Measurements from ENCODE around the gene CAPRIN1.

The CAPRIN1 gene

DNA sequence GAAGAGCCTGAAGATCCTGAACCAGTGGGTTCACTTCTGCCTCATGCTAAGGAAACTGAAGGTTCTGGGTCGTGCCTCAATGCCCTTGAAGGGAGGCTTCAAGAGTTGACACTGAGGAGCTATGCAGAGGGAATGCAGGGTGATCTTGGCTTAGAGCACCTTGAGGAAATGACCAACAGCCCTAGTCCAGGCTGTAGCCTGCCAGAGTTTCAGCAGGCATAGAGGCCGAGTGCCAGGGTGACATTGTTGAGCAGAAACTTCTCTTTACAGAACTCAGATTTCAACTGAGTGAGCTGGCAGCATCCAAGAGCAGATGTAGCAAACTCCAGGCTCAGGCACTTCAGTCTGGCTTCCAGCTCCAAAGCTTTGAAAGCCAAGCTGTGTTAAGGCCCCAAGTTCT is 23.1 kb upstream of the CAPRIN1 start:
- no CpG with 5 or more reads among the region's 2 CpGs for WGBS (ENCODE audit: insufficient coverage, insufficient read length)
- Histone ChIP-seq H3K27ac (ENCODE audit: low read length) (no peak overlapping the region), H3K36me3 (ENCODE audit: control insufficient read depth, insufficient read depth, low read length) (no peaks in the 10 kb centered on the region), H3K4me1 (ENCODE audit: control insufficient read depth, insufficient read depth, low read length) (no peaks in the 10 kb centered on the region), H3K27me3 (ENCODE audit: control insufficient read depth, insufficient read depth, low read length) (no peaks in the 10 kb centered on the region), H3K9me3 (ENCODE audit: control insufficient read depth, insufficient read depth, low read length) (no peaks in the 10 kb centered on the region), H3K4me3 (ENCODE audit: low read length) (no peak overlapping the region)
- no peak for DNase-seq (ENCODE audit: low read depth, low spot score)

DNA sequence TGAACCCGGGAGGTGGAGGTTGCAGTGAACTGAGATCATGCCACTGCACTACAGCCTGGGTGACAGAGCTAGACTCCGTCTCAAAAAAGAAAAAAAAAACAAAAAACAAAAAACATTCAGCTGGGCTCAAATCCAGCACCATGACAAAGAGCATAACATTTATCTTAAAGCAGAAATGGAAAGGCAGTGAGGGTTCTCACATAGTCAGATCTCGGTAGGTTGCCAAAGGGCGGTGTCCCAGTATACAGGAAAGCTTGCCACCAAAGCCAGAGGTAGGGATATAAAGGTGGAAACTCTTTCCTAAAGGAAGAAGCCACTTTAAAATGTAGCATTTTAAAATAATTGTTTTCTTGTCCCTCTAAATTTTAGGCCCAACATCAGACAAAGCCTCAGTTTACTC is 22.4 kb upstream of the CAPRIN1 start:
- Histone ChIP-seq H3K4me1 (ENCODE audit: control insufficient read depth, insufficient read depth, low read length) (no peaks in the 10 kb centered on the region), H3K27ac (ENCODE audit: low read length) (no peak overlapping the region), H3K4me3 (ENCODE audit: low read length) (no peak overlapping the region), H3K9me3 (ENCODE audit: control insufficient read depth, insufficient read depth, low read length) (no peaks in the 10 kb centered on the region), H3K36me3 (ENCODE audit: control insufficient read depth, insufficient read depth, low read length) (no peaks in the 10 kb centered on the region), H3K27me3 (ENCODE audit: control insufficient read depth, insufficient read depth, low read length) (no peaks in the 10 kb centered on the region)
- no peak for DNase-seq (ENCODE audit: low read depth, low spot score)
- no CpG with 5 or more reads among the region's 4 CpGs for WGBS (ENCODE audit: insufficient coverage, insufficient read length)

DNA sequence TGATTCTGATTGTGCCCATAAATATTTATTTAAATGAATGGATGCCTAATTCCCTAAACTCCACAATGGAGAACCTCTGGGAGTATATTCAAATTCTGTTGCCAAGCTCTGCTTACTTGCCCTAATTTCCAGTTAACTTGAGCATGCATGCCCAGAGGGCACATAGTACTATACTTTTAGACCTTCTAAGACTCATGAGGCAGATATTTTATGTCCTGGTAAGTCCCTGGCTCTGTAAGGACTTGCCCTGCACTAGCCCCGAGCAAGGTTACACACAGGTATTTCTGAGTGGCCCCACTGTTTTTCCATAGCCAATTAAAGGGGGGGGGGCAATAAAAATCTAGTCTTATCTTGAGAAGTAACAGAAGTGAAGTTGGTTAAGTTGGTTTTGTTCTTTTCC is 21.1 kb upstream of the CAPRIN1 start:
- no peaks in the 10 kb centered on the region for H3K9me3 ChIP-seq (ENCODE audit: control insufficient read depth, insufficient read depth, low read length)
- H3K4me3 ChIP-seq (ENCODE audit: low read length) = no peak overlapping the region
- DNase-seq (ENCODE audit: low read depth, low spot score) = no peak
- WGBS (ENCODE audit: insufficient coverage, insufficient read length) = no CpG with 5 or more reads among the region's 1 CpG
- no peaks in the 10 kb centered on the region for H3K4me1 ChIP-seq (ENCODE audit: control insufficient read depth, insufficient read depth, low read length)
- H3K27ac ChIP-seq (ENCODE audit: low read length) = no peak overlapping the region
- H3K27me3 ChIP-seq (ENCODE audit: control insufficient read depth, insufficient read depth, low read length) = no peaks in the 10 kb centered on the region
- H3K36me3 ChIP-seq (ENCODE audit: control insufficient read depth, insufficient read depth, low read length) = no peaks in the 10 kb centered on the region

DNA sequence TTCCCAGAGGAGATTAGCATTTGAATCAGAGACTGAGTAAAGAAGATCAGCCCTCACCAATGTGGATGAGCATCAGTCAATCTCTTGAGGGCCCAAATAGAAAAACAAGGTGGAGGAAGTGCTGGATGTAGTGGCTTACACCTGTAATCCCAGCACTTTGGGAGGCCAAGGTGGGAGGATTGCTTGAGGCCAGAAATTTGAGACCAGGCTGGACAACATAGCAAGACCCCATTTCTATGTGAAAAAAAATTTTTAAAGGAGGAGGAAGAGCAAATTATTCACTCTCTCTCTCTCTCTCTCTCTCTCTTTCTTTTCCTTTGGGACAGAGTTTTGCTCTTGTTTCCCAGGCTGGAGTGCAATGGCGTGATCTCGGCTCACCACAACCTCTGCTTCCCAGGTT is 18.1 kb upstream of the CAPRIN1 start:
- no peak overlapping the region for H3K4me3 ChIP-seq (ENCODE audit: low read length)
- no peak for DNase-seq (ENCODE audit: low read depth, low spot score)
- H3K27me3 ChIP-seq (ENCODE audit: control insufficient read depth, insufficient read depth, low read length) = no peaks in the 10 kb centered on the region
- WGBS (ENCODE audit: insufficient coverage, insufficient read length) = no CpG with 5 or more reads among the region's 2 CpGs
- H3K36me3 ChIP-seq (ENCODE audit: control insufficient read depth, insufficient read depth, low read length) = no peaks in the 10 kb centered on the region
- no peaks in the 10 kb centered on the region for H3K4me1 ChIP-seq (ENCODE audit: control insufficient read depth, insufficient read depth, low read length)
- no peak overlapping the region for H3K27ac ChIP-seq (ENCODE audit: low read length)
- no peaks in the 10 kb centered on the region for H3K9me3 ChIP-seq (ENCODE audit: control insufficient read depth, insufficient read depth, low read length)

DNA sequence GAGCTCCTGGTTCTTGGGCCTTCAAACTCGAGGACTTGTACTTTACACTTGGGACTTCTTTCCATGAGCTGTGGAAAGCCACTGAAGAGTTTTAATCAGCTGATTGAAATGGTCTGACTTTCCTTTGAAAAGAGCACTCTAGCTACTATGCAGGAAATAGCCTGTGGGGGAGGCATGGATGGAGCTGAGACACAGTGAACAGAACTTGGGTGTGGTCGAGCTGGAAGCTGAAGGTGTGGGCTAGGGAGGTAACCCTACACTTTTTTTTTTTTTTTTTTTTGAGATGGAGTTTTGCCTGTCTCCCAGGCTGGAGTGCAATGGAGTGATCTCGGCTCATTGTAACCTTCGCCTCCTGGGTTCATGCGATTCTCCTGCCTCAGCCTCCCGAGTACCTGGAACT is 17.5 kb upstream of the CAPRIN1 start:
- no peak for DNase-seq (ENCODE audit: low read depth, low spot score)
- Histone ChIP-seq H3K36me3 (ENCODE audit: control insufficient read depth, insufficient read depth, low read length) (no peaks in the 10 kb centered on the region), H3K9me3 (ENCODE audit: control insufficient read depth, insufficient read depth, low read length) (no peaks in the 10 kb centered on the region), H3K4me1 (ENCODE audit: control insufficient read depth, insufficient read depth, low read length) (no peaks in the 10 kb centered on the region), H3K27me3 (ENCODE audit: control insufficient read depth, insufficient read depth, low read length) (no peaks in the 10 kb centered on the region), H3K4me3 (ENCODE audit: low read length) (no peak overlapping the region), H3K27ac (ENCODE audit: low read length) (no peak overlapping the region)
- no CpG with 5 or more reads among the region's 6 CpGs for WGBS (ENCODE audit: insufficient coverage, insufficient read length)

DNA sequence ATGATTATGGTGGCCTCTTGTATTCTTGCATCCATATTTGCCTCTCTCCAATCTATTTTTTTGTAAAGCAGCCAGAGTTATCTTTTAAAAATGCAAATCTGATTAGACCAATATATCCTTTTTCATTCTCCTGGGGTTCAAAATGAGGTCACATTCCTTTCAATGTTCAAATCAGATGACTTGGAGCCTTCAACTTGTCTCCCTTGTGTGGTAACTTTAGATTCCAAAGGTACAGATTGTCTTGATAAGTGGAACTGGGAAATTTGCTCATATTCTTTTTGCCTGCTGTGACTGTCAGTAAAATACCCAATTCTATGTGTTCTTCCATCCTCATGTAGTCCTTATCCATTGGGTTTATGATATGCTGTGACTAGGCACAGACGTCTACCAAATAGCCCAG is 15.1 kb upstream of the CAPRIN1 start:
- Histone ChIP-seq H3K4me1 (ENCODE audit: control insufficient read depth, insufficient read depth, low read length) (no peaks in the 10 kb centered on the region), H3K27ac (ENCODE audit: low read length) (no peak overlapping the region), H3K4me3 (ENCODE audit: low read length) (no peak overlapping the region), H3K36me3 (ENCODE audit: control insufficient read depth, insufficient read depth, low read length) (no peaks in the 10 kb centered on the region), H3K9me3 (ENCODE audit: control insufficient read depth, insufficient read depth, low read length) (no peaks in the 10 kb centered on the region), H3K27me3 (ENCODE audit: control insufficient read depth, insufficient read depth, low read length) (no peaks in the 10 kb centered on the region)
- WGBS (ENCODE audit: insufficient coverage, insufficient read length) = no CpG with 5 or more reads among the region's 1 CpG
- no peak for DNase-seq (ENCODE audit: low read depth, low spot score)

DNA sequence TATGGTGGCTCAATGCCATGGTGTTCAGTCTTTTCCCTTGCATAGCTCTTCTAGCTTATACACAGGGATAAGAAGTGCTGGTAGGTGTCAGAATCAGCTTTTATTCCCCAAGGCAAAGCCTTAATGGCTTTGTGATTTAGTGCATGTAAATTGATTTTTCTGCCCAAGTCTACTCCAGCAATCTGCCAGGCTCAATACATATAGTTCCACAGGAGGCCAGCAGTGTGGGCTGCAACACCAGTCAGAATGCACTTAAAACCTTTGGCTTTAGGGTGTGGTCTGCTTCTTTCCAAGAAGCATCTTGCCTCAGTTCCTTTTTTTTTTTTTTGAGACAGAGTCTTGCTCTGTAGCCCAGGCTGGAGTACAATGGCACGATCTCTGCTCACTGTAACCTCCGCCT is 14.5 kb upstream of the CAPRIN1 start:
- Histone ChIP-seq H3K27ac (ENCODE audit: low read length) (no peak overlapping the region), H3K9me3 (ENCODE audit: control insufficient read depth, insufficient read depth, low read length) (no peaks in the 10 kb centered on the region), H3K27me3 (ENCODE audit: control insufficient read depth, insufficient read depth, low read length) (no peaks in the 10 kb centered on the region), H3K4me3 (ENCODE audit: low read length) (no peak overlapping the region), H3K4me1 (ENCODE audit: control insufficient read depth, insufficient read depth, low read length) (no peaks in the 10 kb centered on the region), H3K36me3 (ENCODE audit: control insufficient read depth, insufficient read depth, low read length) (no peaks in the 10 kb centered on the region)
- WGBS (ENCODE audit: insufficient coverage, insufficient read length) = no CpG with 5 or more reads among the region's 2 CpGs
- DNase-seq (ENCODE audit: low read depth, low spot score) = no peak

DNA sequence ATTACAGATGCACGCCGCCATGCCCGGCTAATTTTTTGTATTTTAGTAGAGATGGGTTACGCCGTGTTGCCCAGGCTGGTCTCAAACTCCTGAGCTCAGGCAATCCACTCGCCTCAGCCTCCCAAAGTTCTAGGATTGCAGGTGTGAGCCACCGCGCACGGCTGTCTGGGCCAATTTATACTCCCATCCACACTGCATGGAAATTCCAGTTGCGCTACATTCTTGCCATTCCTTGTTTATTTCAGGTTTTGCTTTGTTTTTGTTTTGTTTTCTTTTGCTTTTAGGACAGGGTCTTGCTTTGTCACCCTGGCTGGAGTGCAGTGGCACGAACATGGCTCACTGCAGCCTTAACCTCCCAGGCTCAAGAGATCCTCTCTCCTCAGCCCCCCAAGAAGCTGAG is 11.0 kb upstream of the CAPRIN1 start:
- no CpG with 5 or more reads among the region's 11 CpGs for WGBS (ENCODE audit: insufficient coverage, insufficient read length)
- no peak overlapping the region for H3K4me3 ChIP-seq (ENCODE audit: low read length)
- H3K9me3 ChIP-seq (ENCODE audit: control insufficient read depth, insufficient read depth, low read length) = no peaks in the 10 kb centered on the region
- no peaks in the 10 kb centered on the region for H3K27me3 ChIP-seq (ENCODE audit: control insufficient read depth, insufficient read depth, low read length)
- H3K36me3 ChIP-seq (ENCODE audit: control insufficient read depth, insufficient read depth, low read length) = no peaks in the 10 kb centered on the region
- H3K27ac ChIP-seq (ENCODE audit: low read length) = no peak overlapping the region
- no peaks in the 10 kb centered on the region; the same call in 1 of the 2 replicates for H3K4me1 ChIP-seq (ENCODE audit: control insufficient read depth, insufficient read depth, low read length)
- DNase-seq (ENCODE audit: low read depth, low spot score) = no peak

DNA sequence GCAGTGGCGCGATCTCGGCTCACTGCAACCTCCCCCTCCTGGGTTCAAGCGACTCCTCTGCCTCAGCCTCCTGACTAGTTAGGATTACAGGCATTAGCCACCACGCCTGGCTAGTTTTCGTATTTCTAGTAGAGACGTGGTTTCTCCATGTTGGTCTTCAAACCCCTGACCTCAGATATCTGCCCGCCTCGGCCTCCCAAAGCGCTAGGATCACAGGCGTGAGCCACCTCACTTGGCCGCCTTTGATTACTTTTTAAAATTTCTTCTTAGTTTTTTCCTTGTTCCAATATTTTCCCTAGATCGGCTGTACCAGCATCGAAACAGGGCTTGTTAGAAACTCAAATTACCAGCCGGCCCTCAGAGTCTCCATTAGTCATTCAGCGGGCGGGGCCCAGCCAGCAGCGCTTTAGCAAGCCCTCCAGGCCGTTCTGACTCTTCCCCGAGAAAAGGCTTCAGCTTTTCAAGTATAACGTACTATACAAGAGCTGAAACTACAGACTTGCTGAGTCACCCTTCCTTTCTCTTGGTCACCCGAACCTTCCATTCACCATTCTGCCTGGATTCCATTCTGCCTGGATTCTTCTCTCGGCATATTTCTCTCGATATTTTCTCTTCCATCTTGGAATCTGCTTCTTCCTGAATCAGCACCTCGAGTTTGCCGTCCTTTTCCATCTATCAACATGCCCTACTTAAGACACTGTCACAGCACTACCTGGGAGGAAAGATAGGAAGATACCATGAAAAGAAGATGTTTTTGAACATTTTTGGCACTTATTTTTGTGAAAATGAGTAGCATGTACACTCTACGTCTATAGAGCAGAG is 6.7 kb upstream of the CAPRIN1 start:
- Histone ChIP-seq H3K27me3 (ENCODE audit: control insufficient read depth, insufficient read depth, low read length) (no peaks in the 10 kb centered on the region), H3K27ac (ENCODE audit: low read length) (no peak overlapping the region), H3K4me3 (ENCODE audit: low read length) (no peak overlapping the region), H3K9me3 (ENCODE audit: control insufficient read depth, insufficient read depth, low read length) (no peaks in the 10 kb centered on the region), H3K4me1 (ENCODE audit: control insufficient read depth, insufficient read depth, low read length) (no peaks in the 10 kb centered on the region; the same call in 1 of the 2 replicates), H3K36me3 (ENCODE audit: control insufficient read depth, insufficient read depth, low read length) (no peaks in the 10 kb centered on the region)
- no peak for DNase-seq (ENCODE audit: low read depth, low spot score)
- WGBS (ENCODE audit: insufficient coverage, insufficient read length) = no CpG with 5 or more reads among the region's 27 CpGs

DNA sequence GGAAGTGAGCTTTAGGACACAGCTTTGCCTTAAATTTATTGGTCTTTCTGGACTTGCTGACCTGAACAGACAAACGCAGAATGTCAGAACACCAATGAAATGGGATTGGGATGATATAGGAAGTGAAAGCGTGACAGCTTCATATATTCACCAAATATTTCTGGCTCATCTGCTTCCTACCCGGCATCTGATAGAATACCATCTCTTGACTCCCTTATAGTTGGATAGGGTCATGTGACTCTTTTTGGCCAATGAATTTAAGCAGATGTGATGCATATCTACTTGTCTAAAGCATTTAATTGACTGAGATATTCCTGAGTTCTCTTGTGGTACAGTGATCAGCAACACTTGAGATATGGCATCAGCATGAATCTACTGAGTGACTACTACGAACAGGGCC is 2.5 kb upstream of the CAPRIN1 start:
- H3K9me3 ChIP-seq (ENCODE audit: control insufficient read depth, insufficient read depth, low read length) = no peaks in the 10 kb centered on the region
- no peak overlapping the region for H3K27ac ChIP-seq (ENCODE audit: low read length)
- no peak for DNase-seq (ENCODE audit: low read depth, low spot score)
- H3K36me3 ChIP-seq (ENCODE audit: control insufficient read depth, insufficient read depth, low read length) = no peaks in the 10 kb centered on the region
- H3K4me1 ChIP-seq (ENCODE audit: control insufficient read depth, insufficient read depth, low read length) = no peaks in the 10 kb centered on the region; the same call in 1 of the 2 replicates
- no peak overlapping the region for H3K4me3 ChIP-seq (ENCODE audit: low read length)
- H3K27me3 ChIP-seq (ENCODE audit: control insufficient read depth, insufficient read depth, low read length) = no peaks in the 10 kb centered on the region
- no CpG with 5 or more reads among the region's 4 CpGs for WGBS (ENCODE audit: insufficient coverage, insufficient read length)
